Measurements from ENCODE around the gene C1orf141.
"Not testable (repeated sequence)": the region's sequence is repeated elsewhere in the genome, so short reads cannot be mapped to it uniquely, and the experiment has no call there.

Gene C1orf141

GRCh38 chr1:67078291-67078690 lies 56.5 kb downstream of the C1orf141 start:
- no peak for DNase-seq

- DNase-seq, result no peak
These were observed 57.2 kb downstream of the C1orf141 start for GRCh38 chr1:67077593-67077992.

GRCh38 chr1:67072749-67073148 lies 62.0 kb downstream of the C1orf141 start:
- DNase-seq, result no peak

DNA sequence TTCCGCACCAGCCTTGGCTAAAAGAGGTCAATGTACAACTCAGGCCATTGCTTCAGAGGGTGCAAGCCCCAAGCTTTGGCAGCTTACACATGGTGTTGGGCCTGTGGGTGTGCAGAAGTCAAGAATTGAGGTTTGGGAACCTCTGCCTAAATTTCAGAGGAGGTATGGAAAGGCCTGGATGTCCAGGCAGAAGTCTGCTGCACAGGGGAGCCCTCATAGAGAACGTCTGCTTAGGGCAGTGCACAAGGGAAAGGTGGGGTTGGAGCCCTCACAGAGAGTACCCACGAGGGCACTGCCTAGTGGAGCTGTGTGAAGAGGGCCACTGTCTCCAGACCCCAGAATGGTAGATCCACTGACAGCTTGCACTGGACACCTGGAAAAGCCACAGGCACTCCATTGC lies 67.1 kb downstream of the C1orf141 start:
- DNase-seq, result not testable (repeated sequence)

DNA sequence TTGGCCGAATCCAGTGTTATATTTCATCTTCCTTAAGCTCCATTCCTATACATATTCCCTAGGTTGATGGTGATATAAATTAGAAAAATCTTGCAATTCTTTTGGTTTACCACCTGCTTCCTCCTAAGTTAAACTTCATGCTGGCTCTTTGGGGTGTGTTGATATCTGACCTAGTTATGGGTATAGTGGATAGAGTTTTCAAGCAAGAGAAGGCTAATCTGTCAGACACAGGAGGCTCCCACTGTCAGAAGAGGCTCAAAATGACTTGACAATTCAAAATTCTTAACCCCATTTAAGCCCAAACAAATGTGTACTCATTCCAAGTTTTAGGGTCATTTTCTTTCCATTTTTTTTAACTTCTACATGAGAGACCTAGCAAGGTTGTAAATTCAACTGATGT lies 72.4 kb downstream of the C1orf141 start:
- DNase-seq, result no peak

GRCh38 chr1:67061266-67061665 lies 73.5 kb downstream of the C1orf141 start:
- no peak for DNase-seq

DNA sequence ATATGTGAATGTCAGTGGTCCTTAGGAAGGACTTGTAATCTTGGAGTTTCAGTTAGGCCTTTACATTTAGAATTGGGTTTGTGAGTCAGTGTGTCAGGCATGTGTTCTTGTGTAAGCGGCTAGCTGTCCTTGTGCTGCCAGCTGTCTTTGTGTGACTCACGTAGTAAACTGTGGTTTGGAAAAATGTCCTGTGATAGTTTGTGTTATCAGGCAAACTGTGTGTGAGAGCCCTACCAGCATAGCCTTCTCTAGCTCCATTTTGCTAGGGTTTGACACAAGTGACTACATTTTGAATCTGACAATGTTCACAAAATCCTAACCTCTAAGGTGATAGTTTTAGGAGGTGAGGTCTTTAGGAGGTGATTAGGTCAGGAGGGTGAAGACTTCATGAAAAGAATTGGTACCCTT lies 74.0 kb downstream of the C1orf141 start:
- no peak for DNase-seq

DNA sequence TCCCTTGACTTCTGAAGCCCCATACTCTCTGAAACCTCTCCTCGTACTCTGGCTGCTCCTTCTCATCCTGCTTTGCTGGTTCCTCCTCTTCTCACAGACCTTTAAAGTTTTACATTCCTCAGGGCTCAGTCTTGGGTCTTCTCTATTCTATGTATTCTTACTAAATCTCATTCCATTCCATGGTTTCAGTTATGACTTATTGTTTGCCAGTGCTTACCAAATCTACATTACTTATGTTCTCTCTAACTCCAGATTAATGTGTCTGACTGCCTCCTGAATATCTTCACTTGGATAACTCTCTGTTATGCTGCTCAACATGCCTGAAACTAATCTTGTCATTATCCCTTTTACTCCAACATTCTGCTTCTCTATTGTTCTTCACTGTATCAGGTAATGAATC lies 75.4 kb downstream of the C1orf141 start:
- no peak for DNase-seq

GRCh38 chr1:67058761-67059160 lies 76.0 kb downstream of the C1orf141 start:
- DNase-seq, result no peak

DNA sequence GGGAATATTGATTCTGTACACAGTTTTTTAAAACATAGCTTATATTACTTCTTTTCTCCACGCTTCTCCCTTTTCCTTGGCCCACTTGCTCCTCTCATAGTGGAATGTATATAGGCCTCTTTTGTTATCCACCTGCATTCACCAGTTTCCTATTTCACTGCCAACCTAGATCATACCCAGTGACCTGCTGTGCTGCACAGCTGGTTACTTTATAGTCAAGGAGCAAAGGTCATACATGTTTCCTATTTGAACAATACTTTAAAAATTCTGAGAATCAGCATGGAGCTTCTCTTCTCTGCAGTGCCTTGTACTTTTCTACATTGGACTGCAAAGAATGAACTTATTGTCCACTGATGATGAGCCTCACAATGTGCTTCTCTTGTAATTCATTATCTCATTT lies 76.5 kb downstream of the C1orf141 start:
- no peak for DNase-seq

GRCh38 chr1:67053785-67054772 lies 80.7 kb downstream of the C1orf141 start, which contains the start of gene SLC35D1:
TSS of gene SLC35D1 (minus strand) at chr1:67054148. CDS start at chr1:67054013, 135 bp downstream.
- DNase-seq, result peak; percentile 70

DNA sequence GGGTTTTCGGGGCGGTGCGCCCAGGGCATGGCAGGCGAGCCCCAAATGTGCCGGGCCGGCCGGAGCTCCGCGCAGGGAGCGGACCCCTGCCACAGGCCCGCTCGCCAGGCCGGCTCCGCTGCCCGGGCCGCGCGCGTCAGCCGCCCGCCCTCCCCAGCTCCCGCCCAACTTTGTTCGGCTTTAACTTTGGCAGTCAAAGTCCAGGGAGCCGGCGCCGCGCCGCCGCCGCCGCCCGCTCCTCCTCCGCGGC lies 81.3 kb downstream of the C1orf141 start:
- DNase-seq, result no peak

- DNase-seq, result peak; percentile 5
These were observed 81.8 kb downstream of the C1orf141 start for GRCh38 chr1:67052741-67053534.

GRCh38 chr1:67051196-67051595 lies 83.6 kb downstream of the C1orf141 start:
- no peak for DNase-seq

- no peak for DNase-seq
These were observed 90.0 kb downstream of the C1orf141 start for GRCh38 chr1:67044631-67045270.

DNA sequence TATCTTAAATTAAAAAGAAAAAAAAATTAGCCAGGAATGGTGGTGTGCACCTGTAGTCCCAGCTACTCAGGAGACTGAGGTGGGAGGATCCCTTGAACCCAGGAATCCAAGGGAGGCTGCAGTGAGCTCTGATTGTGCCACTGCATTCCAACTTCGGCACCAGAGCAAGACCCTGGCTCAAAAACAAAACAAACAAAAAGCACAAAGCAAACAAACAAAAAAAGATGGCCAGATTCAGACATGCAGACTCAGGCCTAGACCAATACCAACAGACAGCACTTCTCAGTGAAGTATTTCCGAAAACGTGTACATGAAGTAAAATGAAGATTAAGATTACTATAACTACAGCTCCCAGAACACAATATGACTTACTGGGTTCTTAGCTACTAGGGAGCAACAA lies 91.4 kb downstream of the C1orf141 start:
- DNase-seq, result no peak
